Body of pancreas (tissue), 4 donors: ENCODE results near the gene TRIOBP.

Experiments used
- CTCF ChIP-seq, 7 experiments: fragments of 450-650 bp in 4 of 7; fragments of 200-600 bp in 3 of 7; sonication (generic) in 3 of 7; IDR thresholded peaks; one replicate each; pipeline ENCODE4 v1.5.1; 2016 to 2019; ENCODE audit warnings: antibody characterized with exemption in 7 of 7
- POLR2A ChIP-seq, 3 donors: fragments of 450-650 bp; IDR thresholded peaks; one replicate each; pipeline ENCODE4 v1.6.1; 2016; ENCODE audit warnings: antibody characterized with exemption in 3 of 3, mild to moderate bottlenecking in 2 of 3

GRCh38 chr22:37715760-37716159, 18.9 kb downstream of the TRIOBP start:
- no peak for TF ChIP-seq CTCF (IDR thresholded peaks at IDR 0.05)
- TF ChIP-seq POLR2A (IDR thresholded peaks at IDR 0.05), result no peak
